ENCODE results near the gene TACC2.

- TF ChIP-seq EZH2phosphoT487 (IDR thresholded peaks at IDR 0.05; ENCODE audit: unreplicated experiment): no peak
- no peak for TF ChIP-seq CTCF (conservative IDR thresholded peaks at IDR 0.05; ENCODE audit: low read depth in 2 of 2)
- TF ChIP-seq EZH2 (IDR thresholded peaks at IDR 0.05; ENCODE audit: low read depth, unreplicated experiment): no peak
- TF ChIP-seq NANOG (IDR thresholded peaks at IDR 0.05; ENCODE audit: borderline replicate concordance): no peak
- TF ChIP-seq POLR2AphosphoS5 (IDR thresholded peaks at IDR 0.05; ENCODE audit: low read depth): no peak
Measured at GRCh38 chr10:122018951-122019413, 30.0 kb downstream of the TACC2 start.
